GM19099 (cell line): ENCODE data around the gene PSMC1.

Source experiments
- POLR2A ChIP-seq: IDR thresholded peaks from 3 replicates; pipeline ENCODE4 v1.6.1; 2011; ENCODE audit warnings: low read depth; ENCODE audit not compliant: insufficient read length; ENCODE audit errors: extremely low read depth

The PSMC1 gene

GRCh38 chr14:90273532-90273931 is 17.2 kb downstream of the PSMC1 start:
- no peak for TF ChIP-seq POLR2A

- TF ChIP-seq POLR2A = no peak
Measured at GRCh38 chr14:90274019-90274418, 17.7 kb downstream of the PSMC1 start.

- peak; percentile 10 for TF ChIP-seq POLR2A
Measured at GRCh38 chr14:90274808-90275457, 18.6 kb downstream of the PSMC1 start.

- TF ChIP-seq POLR2A = no peak
Measured at GRCh38 chr14:90275458-90275814, 19.1 kb downstream of the PSMC1 start.

GRCh38 chr14:90275820-90276219 is 19.5 kb downstream of the PSMC1 start:
- no peak for TF ChIP-seq POLR2A

- TF ChIP-seq POLR2A = no peak
Measured at GRCh38 chr14:90276646-90277367, 20.5 kb downstream of the PSMC1 start.

- TF ChIP-seq POLR2A = no peak
Measured at GRCh38 chr14:90277581-90278198, 21.3 kb downstream of the PSMC1 start.

- TF ChIP-seq POLR2A = no peak
Measured at GRCh38 chr14:90278199-90279175, 22.1 kb downstream of the PSMC1 start.

GRCh38 chr14:90280096-90280495 is 23.7 kb downstream of the PSMC1 start:
- no peak for TF ChIP-seq POLR2A

- no peak for TF ChIP-seq POLR2A
Measured at GRCh38 chr14:90281261-90281660, 24.9 kb downstream of the PSMC1 start.

GRCh38 chr14:90281756-90282155 is 25.4 kb downstream of the PSMC1 start:
- no peak for TF ChIP-seq POLR2A

GRCh38 chr14:90287791-90288190 is 31.4 kb downstream of the PSMC1 start:
- no peak for TF ChIP-seq POLR2A

GRCh38 chr14:90288651-90289355 is 32.5 kb downstream of the PSMC1 start:
- no peak for TF ChIP-seq POLR2A

- no peak for TF ChIP-seq POLR2A
Measured at GRCh38 chr14:90290337-90291011, 34.1 kb downstream of the PSMC1 start.
